NCI-H1694 (cell line): ENCODE measurements around the gene MMP11.

ENCODE experiments used
- DNase-seq: peaks from one replicate; lab custom pipeline; 2025; lab: John Stamatoyannopoulos, UW

Gene MMP11

GRCh38 chr22:23780146-23780748 lies 7.6 kb downstream of the MMP11 start:
- DNase-seq = no peak

DNA sequence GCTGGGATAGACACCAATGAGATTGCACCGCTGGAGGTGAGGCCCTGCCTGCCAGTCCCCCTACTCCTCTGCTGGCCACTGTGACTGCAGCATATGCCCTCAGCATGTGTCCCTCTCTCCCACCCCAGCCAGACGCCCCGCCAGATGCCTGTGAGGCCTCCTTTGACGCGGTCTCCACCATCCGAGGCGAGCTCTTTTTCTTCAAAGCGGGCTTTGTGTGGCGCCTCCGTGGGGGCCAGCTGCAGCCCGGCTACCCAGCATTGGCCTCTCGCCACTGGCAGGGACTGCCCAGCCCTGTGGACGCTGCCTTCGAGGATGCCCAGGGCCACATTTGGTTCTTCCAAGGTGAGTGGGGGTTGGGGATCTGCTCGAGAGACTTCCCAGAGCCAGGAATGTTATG lies 8.4 kb downstream of the MMP11 start:
- DNase-seq = no peak

- no peak for DNase-seq
Observed at GRCh38 chr22:23781511-23782183, 9.0 kb downstream of the MMP11 start.

DNA sequence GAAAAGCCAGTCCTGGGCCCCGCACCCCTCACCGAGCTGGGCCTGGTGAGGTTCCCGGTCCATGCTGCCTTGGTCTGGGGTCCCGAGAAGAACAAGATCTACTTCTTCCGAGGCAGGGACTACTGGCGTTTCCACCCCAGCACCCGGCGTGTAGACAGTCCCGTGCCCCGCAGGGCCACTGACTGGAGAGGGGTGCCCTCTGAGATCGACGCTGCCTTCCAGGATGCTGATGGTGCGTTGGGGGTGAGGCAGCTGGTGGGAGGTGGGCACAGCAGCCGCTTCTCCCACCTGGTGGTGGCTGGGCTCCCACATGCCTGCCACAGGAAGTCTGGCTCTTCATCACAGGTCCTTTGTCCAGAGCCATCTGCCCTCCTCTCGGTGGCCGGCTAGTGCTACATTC lies 9.6 kb downstream of the MMP11 start:
- DNase-seq = no peak

- DNase-seq = no peak
Observed at GRCh38 chr22:23782703-23783102, 10.1 kb downstream of the MMP11 start.

DNA sequence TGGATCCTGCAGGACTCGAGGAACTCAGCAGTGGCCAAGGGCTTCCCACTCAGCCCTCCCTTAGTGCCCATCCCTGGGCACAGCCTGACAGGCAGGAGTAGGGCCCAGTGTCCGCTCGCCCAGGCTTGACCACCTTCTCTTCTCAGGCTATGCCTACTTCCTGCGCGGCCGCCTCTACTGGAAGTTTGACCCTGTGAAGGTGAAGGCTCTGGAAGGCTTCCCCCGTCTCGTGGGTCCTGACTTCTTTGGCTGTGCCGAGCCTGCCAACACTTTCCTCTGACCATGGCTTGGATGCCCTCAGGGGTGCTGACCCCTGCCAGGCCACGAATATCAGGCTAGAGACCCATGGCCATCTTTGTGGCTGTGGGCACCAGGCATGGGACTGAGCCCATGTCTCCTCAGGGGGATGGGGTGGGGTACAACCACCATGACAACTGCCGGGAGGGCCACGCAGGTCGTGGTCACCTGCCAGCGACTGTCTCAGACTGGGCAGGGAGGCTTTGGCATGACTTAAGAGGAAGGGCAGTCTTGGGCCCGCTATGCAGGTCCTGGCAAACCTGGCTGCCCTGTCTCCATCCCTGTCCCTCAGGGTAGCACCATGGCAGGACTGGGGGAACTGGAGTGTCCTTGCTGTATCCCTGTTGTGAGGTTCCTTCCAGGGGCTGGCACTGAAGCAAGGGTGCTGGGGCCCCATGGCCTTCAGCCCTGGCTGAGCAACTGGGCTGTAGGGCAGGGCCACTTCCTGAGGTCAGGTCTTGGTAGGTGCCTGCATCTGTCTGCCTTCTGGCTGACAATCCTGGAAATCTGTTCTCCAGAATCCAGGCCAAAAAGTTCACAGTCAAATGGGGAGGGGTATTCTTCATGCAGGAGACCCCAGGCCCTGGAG lies 10.9 kb downstream of the MMP11 start:
- DNase-seq = no peak

GRCh38 chr22:23784215-23784732 lies 11.6 kb downstream of the MMP11 start:
- DNase-seq = no peak

DNA sequence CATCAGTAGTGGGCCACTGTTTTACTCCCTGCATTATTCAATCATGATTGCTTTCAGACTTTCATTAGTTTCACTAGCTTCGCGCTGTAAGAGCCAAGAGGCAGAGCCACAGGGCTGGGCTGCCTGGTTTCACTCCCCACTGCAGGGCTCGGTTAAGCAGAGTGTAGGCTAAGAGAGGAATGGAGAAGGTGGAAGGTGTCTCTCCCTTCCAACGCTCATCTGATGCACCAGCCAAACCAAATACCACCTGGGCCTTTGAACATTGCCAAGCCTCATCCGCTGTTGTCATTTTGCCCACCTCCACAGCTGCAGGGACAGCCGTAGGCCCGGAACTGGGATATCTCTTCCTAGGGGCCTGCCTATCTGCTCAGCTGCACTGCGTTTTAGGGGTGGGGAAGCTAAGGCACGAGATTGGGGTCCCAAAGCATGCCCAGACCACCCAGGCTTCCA lies 13.6 kb downstream of the MMP11 start:
- no peak for DNase-seq

GRCh38 chr22:23786752-23787599 lies 14.3 kb downstream of the MMP11 start, which contains the start of gene SMARCB1:
Gene SMARCB1 (plus strand): TSS chr22:23786966. CDS start chr22:23787170, 204 bp downstream.
- DNase-seq = peak; percentile 32

DNA sequence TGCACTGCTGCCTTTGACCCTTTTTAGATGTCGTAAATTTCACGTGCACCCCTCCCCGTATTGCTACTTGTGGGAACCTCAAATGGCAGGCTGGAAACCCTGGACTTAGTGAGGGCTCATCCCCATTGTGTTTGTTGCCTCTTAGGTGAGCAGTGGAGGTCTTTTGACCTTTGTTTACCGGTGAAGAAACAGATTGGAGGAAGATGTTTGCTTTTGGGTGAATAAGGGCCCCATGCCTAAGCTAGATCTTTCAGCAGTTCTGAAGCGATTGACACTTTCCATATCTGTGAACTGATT lies 14.9 kb downstream of the MMP11 start:
- DNase-seq = no peak

- DNase-seq = no peak
Observed at GRCh38 chr22:23787910-23788309, 15.3 kb downstream of the MMP11 start.

- DNase-seq = no peak
Observed at GRCh38 chr22:23789121-23789520, 16.5 kb downstream of the MMP11 start.

GRCh38 chr22:23789638-23790037 lies 17.0 kb downstream of the MMP11 start:
- no peak for DNase-seq

DNA sequence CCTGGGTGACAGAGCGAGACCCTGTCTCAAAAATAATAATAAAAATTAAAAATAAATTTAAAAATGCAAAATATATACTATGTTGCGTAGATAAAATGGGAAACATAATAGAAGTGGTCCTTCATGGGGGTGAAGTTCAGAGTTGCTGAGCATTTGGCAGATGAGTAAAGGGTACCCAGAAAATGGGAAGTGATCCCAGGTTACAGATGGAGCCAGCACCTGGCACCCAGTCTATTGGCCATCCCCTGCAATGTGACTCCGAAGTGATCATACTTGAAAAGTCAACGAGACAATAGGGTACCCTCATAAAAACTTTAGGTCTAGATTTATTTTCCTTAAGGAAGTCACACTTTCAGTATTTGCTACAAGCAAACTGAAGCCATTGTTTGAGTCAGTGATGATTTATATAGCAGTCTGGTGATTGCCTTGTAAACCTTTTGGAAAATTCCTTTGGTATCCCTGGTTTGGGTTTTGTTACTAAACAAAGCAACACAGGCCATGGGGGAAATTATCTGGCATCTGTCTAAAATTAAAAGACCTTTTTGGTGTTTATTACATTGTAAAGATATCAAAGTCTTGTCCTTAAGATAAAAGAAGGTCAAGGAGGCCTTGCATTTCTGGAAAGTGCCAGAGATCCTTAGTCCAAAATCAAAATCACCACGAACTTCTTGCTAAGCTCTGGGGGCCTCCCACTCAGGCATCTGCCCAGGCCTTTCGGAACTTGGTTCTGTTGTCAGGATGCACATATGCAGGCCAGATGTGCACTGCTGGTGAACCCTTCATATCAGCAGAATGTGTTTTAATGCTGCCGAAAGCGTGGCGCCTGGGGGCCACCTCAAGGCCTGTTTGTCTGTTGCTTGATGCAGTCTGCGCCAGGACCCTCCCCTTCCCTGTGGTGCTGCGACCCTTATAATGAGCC lies 18.4 kb downstream of the MMP11 start:
- DNase-seq = no peak

DNA sequence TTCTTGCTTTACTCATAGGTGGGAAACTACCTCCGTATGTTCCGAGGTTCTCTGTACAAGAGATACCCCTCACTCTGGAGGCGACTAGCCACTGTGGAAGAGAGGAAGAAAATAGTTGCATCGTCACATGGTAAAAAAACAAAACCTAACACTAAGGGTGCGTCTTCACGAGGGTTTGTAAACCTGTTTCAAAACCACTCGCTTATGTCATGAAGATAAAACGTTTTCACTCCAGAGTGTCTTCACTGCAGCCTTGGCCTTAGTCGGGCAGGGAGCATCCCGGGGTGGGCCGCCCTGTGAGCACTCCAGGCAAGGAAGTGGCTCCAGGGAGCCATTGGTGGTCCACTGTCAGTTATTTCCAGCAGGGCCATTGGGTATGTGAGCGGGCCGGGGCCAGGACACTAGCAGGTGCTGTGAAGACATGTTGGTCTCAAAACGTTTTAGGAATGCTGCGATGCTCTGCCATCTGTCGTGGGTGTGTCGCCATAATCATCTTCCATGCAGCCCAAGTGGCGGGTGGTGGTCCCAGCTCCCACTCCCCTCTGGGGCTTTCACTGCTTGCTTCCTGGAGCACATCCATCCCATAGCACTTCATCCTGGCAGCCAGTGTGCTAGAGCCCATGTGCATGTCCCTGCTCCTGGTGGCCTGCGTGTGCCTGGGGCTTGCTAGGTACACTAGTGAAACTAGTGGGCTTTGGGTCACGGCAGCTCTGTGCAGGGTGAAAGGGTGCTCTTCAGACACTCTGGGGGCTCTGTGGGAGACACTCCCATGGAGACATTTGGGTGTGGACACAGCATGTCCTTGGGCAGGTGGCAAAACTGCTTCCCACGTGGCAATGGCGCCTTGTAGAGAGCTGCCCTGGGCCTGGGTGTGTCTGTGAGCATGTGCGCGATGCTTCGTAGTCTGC lies 19.3 kb downstream of the MMP11 start:
- DNase-seq = no peak

DNA sequence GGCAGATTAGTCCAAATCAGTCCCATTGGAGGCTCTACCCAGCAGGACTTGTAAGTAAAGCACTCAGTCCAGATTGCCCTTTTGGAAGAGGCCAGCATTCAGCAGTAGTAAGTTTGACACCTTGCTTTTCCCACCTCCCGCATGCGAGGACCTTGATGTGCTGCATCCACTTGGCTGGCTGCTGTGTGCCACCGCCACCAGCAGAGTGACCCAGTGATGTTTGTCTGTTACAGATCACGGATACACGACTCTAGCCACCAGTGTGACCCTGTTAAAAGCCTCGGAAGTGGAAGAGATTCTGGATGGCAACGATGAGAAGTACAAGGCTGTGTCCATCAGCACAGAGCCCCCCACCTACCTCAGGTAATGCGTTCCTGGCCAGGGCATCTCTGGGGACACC lies 20.7 kb downstream of the MMP11 start:
- no peak for DNase-seq

DNA sequence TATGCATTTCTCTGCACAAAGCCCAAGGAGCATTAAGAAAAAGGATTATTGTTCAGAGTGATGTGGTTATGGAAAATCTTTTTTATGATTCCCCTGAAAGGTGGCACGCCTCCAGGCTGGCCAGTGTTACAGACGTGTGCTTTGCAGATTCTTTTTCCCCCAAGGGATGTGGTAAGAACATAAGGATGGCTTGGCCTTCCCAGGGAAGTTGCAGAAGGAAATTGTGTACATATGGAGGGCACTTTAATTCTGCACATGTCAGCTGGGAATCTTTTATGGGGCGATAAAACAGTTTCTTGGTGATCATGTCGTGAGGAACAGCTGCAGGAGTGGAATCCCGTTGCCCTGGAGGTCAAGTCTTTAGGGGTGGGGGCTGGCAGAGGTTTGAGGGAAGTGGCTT lies 23.8 kb downstream of the MMP11 start:
- DNase-seq = no peak

GRCh38 chr22:23800297-23801237 lies 27.9 kb downstream of the MMP11 start:
- no peak for DNase-seq
